ENCODE measurements around the gene ALKBH2. TPM values are rescaled to one million over a fixed set of nuclear protein-coding genes. Genes with fewer than 3 reads are reported as not detected.

The ALKBH2 gene
- total RNA-seq, 1 donor from 2014 or later, result 10.8 TPM

GRCh38 chr12:109074866-109075265 is 18.4 kb downstream of the ALKBH2 start:
- no peak overlapping the region for H3K4me3 ChIP-seq (ENCODE audit: low read depth, low read length)
- TF ChIP-seq CTCF (conservative IDR thresholded peaks at IDR 0.05; ENCODE audit: low read depth, low read length), result no peak
- no peak for DNase-seq (ENCODE audit: low read depth)

GRCh38 chr12:109069307-109070271 is 23.7 kb downstream of the ALKBH2 start:
- H3K4me3 ChIP-seq (ENCODE audit: low read depth, low read length), result no peak overlapping the region
- TF ChIP-seq CTCF (conservative IDR thresholded peaks at IDR 0.05; ENCODE audit: low read depth, low read length), result no peak
- no peak for DNase-seq (ENCODE audit: low read depth)

- no peak for TF ChIP-seq CTCF (conservative IDR thresholded peaks at IDR 0.05; ENCODE audit: low read depth, low read length)
- H3K4me3 ChIP-seq (ENCODE audit: low read depth, low read length), result no peak overlapping the region
- DNase-seq (ENCODE audit: low read depth), result no peak
Observed at GRCh38 chr12:109065853-109066193, 27.4 kb downstream of the ALKBH2 start.

GRCh38 chr12:109065154-109065852 is 28.0 kb downstream of the ALKBH2 start:
- DNase-seq (ENCODE audit: low read depth), result no peak
- TF ChIP-seq CTCF (conservative IDR thresholded peaks at IDR 0.05; ENCODE audit: low read depth, low read length), result no peak
- no peak overlapping the region for H3K4me3 ChIP-seq (ENCODE audit: low read depth, low read length)

- TF ChIP-seq CTCF (conservative IDR thresholded peaks at IDR 0.05; ENCODE audit: low read depth, low read length), result no peak
Observed at GRCh38 chr12:109064143-109064542, 29.1 kb downstream of the ALKBH2 start.

GRCh38 chr12:109058773-109059172 is 34.5 kb downstream of the ALKBH2 start:
- no peak for TF ChIP-seq CTCF (conservative IDR thresholded peaks at IDR 0.05; ENCODE audit: low read depth, low read length)
- DNase-seq (ENCODE audit: low read depth), result no peak
- H3K4me3 ChIP-seq (ENCODE audit: low read depth, low read length), result no peak overlapping the region

More at GRCh38 chr12:109064143-109064542, 29.1 kb downstream of the ALKBH2 start:
- no peak overlapping the region for H3K4me3 ChIP-seq (ENCODE audit: low read depth, low read length)
- no peak for DNase-seq (ENCODE audit: low read depth)
